ENCODE results near the gene OR2T6. TPM values are rescaled to one million over a fixed set of nuclear protein-coding genes. Genes with fewer than 3 reads are reported as not detected.

Gene OR2T6
- total RNA-seq, result not detected in 2 replicates

- DNase-seq (ENCODE audit: low read depth), result peak; percentile 2
- no peak within 1 kb of the TSS for H3K4me3 ChIP-seq (ENCODE audit: low read depth, low read length)
- TF ChIP-seq, protein P1, sequence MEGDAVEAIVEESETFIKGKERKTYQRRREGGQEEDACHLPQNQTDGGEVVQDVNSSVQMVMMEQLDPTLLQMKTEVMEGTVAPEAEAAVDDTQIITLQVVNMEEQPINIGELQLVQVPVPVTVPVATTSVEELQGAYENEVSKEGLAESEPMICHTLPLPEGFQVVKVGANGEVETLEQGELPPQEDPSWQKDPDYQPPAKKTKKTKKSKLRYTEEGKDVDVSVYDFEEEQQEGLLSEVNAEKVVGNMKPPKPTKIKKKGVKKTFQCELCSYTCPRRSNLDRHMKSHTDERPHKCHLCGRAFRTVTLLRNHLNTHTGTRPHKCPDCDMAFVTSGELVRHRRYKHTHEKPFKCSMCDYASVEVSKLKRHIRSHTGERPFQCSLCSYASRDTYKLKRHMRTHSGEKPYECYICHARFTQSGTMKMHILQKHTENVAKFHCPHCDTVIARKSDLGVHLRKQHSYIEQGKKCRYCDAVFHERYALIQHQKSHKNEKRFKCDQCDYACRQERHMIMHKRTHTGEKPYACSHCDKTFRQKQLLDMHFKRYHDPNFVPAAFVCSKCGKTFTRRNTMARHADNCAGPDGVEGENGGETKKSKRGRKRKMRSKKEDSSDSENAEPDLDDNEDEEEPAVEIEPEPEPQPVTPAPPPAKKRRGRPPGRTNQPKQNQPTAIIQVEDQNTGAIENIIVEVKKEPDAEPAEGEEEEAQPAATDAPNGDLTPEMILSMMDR (IDR thresholded peaks at IDR 0.05; ENCODE audit: insufficient read depth, low read depth, low read length), result no peak
Measured at GRCh38 chr1:248375446-248375845, at the start of gene OR2T6. OR2T6 (plus strand) TSS chr1:248375746; CDS start chr1:248387609, 11,863 bp downstream.

DNA sequence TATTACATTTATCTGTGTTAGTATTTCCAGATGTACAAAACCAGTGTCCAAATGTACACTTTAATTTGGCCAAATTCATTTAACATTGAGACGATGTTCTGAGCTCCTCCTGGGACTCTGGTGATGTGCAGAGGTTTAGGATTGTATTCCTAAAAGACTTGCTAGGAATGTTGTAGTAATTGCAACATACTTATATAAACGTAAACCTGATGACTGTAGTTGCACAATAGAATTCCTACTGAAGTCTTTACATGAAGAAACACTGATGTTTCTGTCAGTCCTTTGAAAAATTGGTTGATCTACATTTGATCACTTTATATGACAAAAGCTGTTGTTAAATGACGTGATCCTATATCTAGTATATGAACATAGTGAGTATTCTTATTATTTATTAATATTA lies 32.1 kb upstream of the OR2T6 start:
- no peak overlapping the region for H3K4me3 ChIP-seq (ENCODE audit: low read depth, low read length)
- TF ChIP-seq, protein P1 (IDR thresholded peaks at IDR 0.05; ENCODE audit: insufficient read depth, low read depth, low read length), result no peak
- DNase-seq (ENCODE audit: low read depth), result no peak

DNA sequence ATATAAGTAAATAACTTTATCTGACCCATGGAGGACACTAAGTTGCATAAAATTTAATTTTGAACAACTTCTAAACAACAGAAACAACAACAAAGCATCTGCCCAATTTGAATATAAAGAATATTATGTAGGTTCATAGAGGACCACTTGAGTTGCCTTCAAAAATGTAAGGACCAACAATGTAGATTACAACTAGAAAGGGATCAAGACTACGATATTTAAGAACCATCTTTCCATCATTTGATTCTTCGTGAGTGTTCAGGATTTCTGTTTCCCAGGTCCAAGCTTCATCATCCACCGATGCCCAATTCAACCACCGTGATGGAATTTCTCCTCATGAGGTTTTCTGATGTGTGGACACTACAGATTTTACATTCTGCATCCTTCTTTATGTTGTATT lies 27.1 kb upstream of the OR2T6 start, which contains the start of gene OR14C36:
OR14C36 (plus strand) TSS at position 301 of the 400 bp plus-strand sequence; CDS start at position 301, 0 bp downstream.
- TF ChIP-seq, protein P1 (IDR thresholded peaks at IDR 0.05; ENCODE audit: insufficient read depth, low read depth, low read length), result no peak
- H3K4me3 ChIP-seq (ENCODE audit: low read depth, low read length), result no peak within 1 kb of the TSS
- DNase-seq (ENCODE audit: low read depth), result no peak

GRCh38 chr1:248359415-248359814 lies 16.1 kb upstream of the OR2T6 start:
- TF ChIP-seq, protein P1 (IDR thresholded peaks at IDR 0.05; ENCODE audit: insufficient read depth, low read depth, low read length), result no peak
- H3K4me3 ChIP-seq (ENCODE audit: low read depth, low read length), result no peak overlapping the region
- no peak for DNase-seq (ENCODE audit: low read depth)

GRCh38 chr1:248361121-248361715 lies 14.3 kb upstream of the OR2T6 start, which contains the start of gene OR2T4:
OR2T4 (plus strand) TSS chr1:248361665; CDS start chr1:248361665, 0 bp downstream.
- DNase-seq (ENCODE audit: low read depth), result no peak
- H3K4me3 ChIP-seq (ENCODE audit: low read depth, low read length), result no peak within 1 kb of the TSS
- TF ChIP-seq, protein P1 (IDR thresholded peaks at IDR 0.05; ENCODE audit: insufficient read depth, low read depth, low read length), result no peak

GRCh38 chr1:248366609-248367008 lies 8.9 kb upstream of the OR2T6 start:
- TF ChIP-seq, protein P1 (IDR thresholded peaks at IDR 0.05; ENCODE audit: insufficient read depth, low read depth, low read length), result no peak
- no peak overlapping the region for H3K4me3 ChIP-seq (ENCODE audit: low read depth, low read length)
- no peak for DNase-seq (ENCODE audit: low read depth)

GRCh38 chr1:248372394-248372793 lies 3.2 kb upstream of the OR2T6 start:
- no peak overlapping the region for H3K4me3 ChIP-seq (ENCODE audit: low read depth, low read length)
- no peak for DNase-seq (ENCODE audit: low read depth)
- TF ChIP-seq, protein P1 (IDR thresholded peaks at IDR 0.05; ENCODE audit: insufficient read depth, low read depth, low read length), result no peak

All from fibroblast of villous mesenchyme (primary cell).